NCI-H748 (cell line): Measurements from ENCODE around the gene SRPK2.

Experiments used
- DNase-seq: peaks from one replicate; lab custom pipeline; 2025; ENCODE audit not compliant: unreplicated experiment; lab: John Stamatoyannopoulos, UW

The SRPK2 gene

DNA sequence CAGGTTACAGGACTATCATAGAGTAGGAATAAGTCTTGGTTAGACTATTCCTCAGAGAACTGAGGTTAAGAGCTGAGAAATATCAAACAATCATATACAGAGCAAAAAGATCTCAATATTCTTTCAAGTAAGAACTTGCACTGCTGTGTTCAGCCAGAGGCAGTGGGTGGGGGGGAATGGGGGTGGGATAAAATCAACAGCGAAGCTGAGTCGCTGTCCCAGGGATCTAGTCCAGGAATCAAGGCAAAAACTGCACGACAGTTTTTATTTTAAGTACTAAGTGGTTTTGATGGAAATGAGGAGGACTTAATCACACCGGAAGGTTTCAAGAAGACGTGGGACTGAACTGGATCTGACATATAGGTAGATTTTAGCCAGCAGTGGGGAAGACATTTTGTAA, 159.1 kb downstream of the SRPK2 start:
- DNase-seq: no peak

DNA sequence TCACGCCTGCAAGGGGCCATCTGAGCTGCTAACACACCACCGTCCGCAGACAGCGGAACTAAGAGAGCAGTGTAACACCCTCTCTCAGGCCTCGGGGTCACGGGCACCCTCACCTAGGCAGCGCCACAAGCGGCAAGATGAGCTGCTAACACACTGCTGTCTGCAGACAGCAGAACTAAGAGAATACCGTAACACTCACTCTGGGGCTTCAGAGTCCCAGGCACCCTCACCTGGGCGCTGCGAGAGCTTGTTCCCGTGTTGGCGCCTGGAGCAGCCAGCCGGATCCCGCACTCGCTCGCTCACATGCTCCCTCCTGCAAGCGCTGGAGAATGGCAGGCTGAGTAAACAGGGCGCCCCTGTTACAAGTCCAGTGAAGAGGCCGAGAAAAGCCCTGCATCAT, 160.2 kb downstream of the SRPK2 start:
- no peak for DNase-seq

DNA sequence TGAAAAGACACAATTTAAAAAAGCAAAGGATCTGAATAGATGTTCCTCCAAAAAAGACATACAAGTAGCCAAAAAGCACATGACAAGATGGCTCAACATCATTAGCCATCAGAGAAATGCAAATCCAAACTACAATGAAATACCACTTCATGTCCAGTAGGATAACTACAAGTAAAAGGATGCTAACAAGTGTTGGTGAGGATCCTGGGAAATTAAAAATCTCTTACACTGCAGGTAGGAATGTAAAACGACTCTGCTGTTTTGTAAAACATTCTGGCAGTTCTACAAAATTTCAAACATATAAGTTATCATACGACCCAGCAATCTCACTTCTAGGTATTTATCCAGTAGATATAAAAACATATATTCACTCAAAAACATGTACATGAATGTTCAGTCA, 161.3 kb downstream of the SRPK2 start:
- DNase-seq: no peak

DNA sequence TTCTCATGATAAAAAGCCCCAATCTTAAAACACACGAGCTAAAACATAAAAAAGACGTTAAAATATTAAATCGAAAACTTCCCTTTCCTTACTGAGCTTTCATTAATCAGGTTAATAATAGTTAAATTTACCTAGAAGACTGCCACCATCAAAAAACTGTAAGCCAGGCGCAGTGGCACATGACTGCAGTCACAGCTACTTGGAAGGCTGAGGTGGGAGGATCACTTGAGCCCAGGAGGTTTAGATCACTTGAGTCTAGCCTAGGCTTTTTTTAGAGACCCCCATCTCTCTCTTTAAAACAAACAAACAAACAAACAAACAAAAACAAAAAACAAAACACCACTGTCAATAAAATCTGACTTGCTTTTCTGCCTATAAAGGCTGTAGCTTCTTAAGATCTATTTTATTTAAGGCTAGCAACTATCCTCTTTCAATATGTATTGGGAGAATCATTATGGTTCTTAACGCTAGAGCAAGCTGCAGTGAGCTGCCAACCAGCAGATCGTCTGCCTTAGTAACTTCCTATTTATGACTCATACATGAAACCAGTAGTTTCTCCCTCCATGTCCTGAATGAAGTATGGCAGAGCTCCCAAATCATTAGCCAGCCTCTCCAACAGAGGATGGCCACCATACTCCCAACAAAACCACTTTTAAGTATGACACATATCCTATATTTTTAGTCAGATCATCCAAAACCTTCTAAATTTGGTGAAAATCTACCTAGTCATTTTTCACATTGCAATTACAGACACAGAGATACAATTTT, 163.7 kb downstream of the SRPK2 start:
- DNase-seq: no peak

DNA sequence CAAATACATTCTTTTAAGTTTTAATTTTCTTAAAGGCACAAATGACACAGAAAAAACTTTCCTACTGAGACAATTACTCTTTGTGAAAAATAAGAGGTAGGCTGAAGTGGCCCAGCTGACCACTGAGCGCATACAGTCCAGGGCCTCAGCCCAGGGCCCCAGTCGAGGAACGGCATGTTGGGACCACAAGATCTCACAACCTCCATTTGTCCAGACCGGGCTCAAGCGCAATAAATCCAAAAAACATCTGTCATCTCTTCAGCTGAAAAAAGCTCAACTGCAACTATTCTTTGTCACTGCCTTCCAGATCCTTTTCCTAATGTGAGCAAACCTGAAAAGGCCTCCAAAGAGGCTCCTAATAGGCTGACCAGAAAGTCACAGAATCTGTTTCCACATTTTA, 165.8 kb downstream of the SRPK2 start:
- DNase-seq: no peak

DNA sequence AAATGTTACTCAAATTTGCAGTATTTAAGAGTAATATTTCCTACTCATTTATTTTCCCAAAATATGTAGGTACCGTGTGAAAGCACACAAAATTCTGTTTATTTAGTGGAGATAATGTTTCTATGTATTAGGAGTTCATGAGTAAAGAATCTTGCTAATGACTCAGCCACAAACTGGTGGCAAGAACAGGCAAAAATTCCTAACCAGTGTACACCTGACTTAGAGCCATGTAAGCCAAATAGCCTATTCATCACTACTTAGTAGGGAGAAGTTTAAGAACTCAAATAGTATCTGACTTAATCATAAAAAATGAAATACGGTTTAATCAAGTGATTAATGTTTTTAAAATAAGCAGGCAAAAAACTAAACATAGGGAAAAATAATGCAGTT, 169.0 kb downstream of the SRPK2 start:
- no peak for DNase-seq

DNA sequence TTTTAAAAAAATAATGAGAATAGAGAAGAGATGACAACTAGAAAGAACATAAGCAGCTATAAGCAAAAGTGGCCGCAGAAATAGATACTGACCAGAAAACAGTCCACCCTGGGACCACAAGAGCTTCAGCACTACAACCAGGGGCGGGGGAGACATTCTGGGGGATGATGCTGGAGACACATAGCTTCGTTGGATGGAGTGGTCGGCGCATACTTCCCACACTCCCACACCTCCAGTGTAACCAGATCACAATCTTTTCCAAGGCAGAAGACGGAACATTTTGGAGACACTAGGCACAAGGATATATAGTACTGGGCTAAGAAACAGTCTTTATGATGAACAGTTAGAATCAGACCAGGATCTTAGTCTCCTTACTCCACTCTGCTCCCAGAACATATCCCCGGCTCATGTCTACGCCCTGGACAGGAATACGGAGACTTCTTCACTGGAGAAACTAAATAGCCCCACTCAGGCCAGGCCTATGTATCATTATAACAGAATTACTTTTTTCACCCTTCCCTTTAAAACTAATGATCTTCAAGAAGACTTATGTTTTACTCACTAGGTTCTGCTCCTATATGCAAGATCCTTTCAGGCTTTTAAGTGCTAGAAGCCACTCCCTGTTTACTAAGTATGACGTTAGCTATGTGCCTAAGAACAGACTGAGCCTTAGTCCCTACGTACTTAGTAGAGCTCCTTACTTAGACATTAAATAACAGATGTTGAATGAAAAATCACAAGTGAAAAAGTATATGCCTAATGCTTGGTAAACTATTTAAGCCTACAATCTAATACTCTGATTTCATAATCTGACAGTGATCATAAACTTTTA, 169.6 kb downstream of the SRPK2 start:
- no peak for DNase-seq

DNA sequence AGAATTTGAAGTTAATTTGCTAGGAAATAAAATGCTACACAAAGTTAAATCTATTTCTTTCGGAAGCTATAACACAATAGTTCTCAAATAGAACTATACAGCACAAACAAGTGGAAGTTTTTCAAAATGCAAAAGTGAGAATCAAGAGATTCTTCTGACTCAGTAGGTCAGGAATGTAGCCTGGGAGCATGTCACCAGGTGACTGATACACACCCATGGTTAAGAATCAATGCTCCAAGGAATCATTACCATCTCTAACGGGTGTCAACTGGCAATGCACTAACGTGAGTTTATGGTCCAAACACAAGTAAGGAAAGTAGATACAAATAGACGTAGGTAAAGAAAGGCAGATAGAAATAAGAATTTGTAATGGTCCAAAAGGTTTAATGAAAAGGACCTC, 170.5 kb downstream of the SRPK2 start:
- DNase-seq: no peak

DNA sequence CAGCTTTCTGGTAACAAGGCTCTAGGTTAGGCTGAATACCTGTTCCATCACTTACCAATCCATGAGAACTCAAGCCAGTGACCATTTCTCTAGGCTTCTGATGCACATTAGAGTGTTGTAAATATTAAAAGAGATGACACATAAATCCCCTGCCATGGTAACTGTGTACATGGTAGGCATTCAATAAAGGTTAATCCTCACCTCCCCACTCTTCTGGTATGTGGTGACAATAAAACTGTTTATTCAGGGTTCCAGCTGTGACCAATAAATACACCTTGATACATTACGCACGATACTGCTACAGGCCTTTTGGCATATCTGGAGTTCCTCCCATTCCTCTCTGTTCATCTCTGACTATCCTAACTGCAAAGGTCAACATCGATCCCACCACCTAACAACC, 171.9 kb downstream of the SRPK2 start:
- DNase-seq: no peak

DNA sequence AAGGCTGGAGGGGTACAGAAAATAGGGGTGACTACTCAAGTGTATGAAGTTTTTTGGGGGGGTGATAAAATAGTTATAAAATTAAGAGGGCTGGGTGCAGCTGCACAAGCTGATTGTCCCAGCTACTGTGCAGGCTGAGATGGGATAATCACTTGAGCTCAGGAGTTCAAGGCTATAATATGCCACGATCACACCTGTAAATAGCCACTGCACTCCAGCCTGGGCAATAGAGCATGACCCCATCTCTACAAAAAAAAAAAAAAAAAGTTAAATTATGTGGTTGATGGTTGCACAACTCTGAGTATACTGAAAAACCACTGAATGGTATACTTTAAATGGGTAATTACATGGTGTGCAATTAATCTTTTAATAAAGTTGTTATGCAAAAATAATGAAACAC, 172.9 kb downstream of the SRPK2 start:
- DNase-seq: no peak

DNA sequence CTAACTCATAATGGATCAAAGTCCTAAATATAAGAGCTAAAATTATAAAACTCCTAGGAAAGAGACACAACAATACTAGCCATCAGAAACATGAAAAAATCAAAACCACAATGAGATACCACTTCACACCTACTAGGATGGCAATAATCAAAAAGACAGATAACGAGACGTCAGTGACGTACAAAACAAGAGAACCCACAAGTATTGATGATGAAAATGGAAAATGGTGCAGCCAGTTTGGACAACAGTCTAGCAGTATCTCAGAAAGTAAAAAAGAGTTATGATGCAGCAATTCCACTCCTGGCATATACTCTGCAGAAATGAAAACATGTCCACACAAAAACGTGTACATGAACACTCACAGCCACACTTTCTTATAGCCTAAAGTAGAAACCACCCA, 173.5 kb downstream of the SRPK2 start:
- no peak for DNase-seq

DNA sequence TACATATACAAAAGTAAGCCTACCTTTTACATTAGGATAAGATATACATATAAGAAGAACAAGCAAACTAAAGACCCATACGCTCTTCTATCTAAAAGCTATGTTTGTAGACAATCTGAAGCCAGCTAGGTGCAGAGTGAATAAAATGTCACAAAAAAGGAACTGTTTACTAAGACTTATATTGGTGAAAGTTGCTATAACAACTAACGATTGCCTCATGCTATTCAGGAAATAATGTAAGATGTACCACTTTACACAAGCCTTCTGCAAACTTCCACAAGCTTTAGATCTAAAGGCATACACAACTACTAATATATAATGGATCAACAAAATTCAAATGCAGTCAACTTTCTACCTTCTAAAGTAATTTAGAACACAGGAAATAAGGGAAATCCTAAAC, 175.1 kb downstream of the SRPK2 start:
- DNase-seq: no peak

DNA sequence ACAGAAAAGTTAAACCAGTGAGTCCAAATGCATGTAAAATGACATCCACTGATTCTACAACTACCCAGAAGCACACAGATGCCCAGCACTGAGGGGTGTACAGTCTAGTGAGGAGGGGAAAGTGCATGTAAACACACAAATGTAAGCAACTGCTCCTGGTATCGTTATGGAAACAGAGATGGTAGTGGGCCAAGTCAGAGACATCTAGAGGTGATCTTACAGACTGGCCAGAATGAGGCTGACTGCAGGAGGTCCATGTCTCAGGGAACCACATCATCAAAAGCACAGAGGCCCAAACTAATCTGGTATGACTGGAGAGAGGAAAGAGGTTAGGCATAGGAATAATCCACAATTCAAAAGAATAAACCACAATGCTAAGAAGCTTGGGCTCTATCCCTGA, 176.5 kb downstream of the SRPK2 start:
- DNase-seq: no peak

DNA sequence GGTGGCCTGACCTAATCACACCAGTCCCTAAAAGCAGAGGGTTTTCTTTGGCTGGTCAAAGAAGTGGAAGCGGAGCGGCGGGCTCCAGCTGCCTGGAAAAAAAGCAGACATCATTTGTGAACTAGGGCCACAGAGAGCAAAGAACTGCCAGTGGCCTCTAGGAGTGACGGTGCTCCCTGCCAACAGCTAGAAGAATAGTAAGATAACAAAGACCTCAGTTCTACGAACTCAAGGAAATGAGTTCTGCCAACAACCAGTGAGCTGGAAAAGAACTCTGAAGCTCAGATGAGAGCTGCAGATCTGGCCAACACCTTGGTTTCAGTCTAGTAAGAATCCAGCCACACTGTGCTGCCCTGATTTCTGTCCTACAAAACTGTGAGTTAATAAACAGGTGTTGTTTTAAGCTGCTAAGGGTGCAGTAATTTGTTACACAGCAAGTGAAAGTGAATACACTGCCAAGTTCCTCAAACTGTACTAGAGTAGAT, 178.0 kb downstream of the SRPK2 start:
- DNase-seq: no peak

DNA sequence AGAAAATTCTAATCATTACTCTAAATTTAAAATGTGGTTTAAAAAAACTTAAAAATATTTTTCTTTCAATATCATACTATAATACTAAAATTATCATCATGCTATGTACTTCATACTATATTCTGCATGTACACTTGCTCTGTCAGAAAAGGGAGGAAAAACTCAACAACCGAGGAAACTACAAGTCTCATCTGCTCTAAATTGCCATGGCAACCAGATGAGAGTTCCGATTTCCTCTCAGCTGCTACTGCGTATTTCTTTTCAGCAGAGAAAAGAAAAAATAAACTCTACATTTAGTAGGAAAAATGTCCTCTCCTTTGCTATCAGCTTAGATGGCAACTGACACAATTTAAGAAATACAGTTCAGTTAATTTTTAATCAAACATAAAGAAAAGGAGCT, 178.9 kb downstream of the SRPK2 start:
- peak; percentile 6 for DNase-seq

DNA sequence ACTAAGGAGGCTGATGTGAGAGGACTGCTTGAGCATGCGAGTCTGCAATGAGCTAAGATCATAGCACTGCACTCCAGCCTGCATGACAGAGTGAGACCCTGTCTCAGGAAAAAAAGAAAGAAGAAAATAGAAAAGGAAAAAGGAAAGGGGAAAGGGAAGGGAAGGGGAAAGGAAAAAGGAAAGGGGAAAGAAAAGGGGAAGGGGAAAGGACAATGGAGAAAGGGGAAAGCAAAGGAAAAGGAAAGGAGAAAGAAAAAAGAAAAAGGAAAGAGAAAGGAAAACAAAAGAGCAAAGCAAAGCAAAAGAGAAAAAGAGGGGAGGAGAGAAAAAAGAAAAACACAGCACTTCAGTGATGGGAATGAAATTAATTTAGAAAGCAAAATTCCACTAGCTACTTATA, 179.3 kb downstream of the SRPK2 start:
- DNase-seq: no peak

DNA sequence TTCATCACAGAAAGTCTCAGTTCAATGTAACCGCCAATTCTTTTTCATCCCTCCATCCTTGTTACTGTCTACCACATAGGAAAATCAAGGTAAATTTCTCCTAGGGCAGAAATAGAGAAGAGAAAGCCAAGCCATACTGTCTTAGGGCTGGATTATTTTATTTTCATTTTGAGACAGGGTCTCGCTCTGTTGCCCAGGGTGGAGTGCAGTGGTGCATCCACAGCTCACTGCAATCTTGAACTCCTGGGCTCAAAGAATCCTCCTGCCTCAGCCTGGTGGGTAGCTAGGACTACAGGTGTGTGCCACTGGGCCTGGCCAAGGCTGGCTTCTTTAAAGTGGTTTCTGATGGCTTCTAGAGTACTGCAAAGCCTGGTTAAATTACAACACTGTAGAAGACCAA, 181.7 kb downstream of the SRPK2 start:
- DNase-seq: no peak

DNA sequence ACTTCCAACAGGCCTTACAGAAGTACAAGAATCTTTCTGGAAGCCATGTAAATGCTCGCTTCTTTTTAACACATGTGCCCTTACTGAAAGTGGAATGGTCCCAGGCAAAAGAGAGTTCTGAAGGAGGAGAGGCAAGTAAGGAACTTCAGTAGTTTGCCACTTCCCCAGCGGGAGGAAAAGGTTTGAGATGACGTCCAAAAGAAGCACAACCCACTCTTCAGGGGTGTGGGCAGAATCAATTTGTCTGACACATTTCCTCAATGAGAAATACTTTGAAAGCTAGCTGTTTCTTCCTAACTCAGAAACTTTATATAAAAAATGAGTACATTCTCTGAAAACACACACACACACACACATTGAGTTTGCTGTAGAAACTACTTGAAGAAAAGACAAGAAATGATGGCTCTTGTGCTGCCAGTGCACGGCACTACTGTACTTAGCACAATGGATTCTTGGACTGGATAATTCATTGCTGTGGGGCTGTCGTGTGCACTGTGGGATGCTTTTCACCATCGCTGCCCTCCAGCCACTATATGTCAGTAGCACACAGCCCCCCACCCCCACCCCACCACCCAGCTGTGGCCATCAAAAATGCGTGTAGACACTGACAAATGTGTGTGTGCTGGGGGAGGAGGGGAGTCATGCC, 183.0 kb downstream of the SRPK2 start:
- DNase-seq: no peak

DNA sequence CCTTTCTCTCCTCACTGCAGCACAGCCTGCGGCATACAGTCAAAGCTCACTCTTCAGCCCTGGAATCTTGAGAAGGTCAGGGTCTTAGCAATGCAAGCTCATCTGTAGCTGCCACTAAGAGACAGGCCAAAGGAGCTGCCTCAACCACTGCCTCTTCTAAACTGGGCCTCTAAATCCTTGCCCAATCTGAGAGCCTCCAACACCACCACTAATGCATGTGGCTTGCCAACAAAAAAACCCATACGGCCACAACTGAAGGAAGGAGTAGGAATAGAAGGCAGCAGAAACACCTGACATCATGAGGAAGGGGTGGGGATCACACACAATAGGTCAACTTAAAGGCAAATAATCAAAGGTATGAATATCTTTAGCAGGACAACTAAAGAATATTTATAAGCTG, 183.8 kb downstream of the SRPK2 start:
- DNase-seq: no peak

DNA sequence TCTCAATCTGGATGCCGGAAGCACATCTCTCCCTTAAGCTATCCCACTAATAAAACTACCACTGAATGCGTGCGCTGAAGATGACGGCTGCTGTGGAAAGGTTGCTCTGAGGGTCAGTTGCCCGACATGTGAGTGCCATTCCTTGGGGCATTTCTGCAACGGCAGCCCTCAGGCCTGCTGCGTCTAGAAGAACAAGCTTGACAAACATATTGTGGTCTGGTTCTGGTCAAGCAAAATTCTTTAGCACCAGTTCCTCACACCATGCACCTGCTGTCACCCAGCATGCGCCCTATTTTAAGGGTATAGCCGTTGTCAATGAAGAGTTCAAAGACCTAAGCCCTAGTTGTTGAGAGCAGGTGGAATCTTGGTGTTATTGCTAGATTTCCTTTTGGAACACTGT, 184.2 kb downstream of the SRPK2 start:
- no peak for DNase-seq

DNA sequence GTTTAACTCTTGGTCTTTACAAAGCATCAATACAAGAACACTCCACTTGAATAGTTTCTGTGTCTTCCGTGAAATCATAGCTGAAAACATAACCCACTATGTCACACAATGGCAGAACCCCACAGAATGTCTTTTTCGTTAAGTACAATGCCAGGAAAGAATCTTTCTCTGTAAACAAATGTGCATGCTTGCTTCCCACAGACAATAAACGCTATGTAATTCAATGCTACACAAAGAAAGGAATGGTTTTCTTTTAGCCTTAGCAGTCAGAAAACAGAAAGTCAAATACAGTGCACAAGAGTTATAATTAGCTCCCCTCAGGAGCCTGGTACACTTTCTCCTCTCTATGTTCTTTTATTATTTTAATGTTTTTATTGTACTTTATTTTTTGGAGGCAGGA, 186.1 kb downstream of the SRPK2 start:
- peak; percentile 51 for DNase-seq

DNA sequence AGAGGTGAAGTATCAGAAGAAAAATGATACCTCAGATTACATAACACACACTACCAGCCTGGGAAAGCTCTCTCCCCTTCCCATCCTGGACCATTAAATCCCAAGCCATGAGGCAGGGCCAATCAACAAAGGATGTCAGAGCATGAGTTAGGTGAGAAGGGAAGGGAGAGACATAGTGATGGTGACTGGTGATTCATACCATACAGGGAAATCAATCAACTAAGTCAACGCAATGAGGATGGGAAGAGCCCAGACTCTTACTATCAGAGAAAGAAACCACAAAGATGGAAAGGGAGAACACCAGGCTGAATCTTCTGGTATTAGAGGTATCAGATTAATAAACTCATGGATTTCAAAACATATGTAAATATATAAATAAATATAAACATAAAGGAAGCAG, 189.3 kb downstream of the SRPK2 start:
- no peak for DNase-seq
